Progenitor cell of endocrine pancreas (in vitro differentiated cells): Measurements from ENCODE around the gene ITGA3. TPM values are rescaled to one million over a fixed set of nuclear protein-coding genes. Genes with fewer than 3 reads are reported as not detected.

Source experiments
- DNase-seq: peaks from one replicate; pipeline ENCODE4 v3.0.0; 2021; ENCODE audit warnings: low spot score; ENCODE audit not compliant: unreplicated experiment
- H3K27ac Mint-ChIP-seq: 2 replicates; pipeline ENCODE4 v1.8.0; 2021; ENCODE audit warnings: mild to moderate bottlenecking, moderate library complexity, mixed read lengths
- H3K27me3 Mint-ChIP-seq: 2 replicates; pipeline ENCODE4 v1.8.0; 2021; ENCODE audit warnings: mixed read lengths
- H3K36me3 Mint-ChIP-seq: 2 replicates; pipeline ENCODE4 v1.8.0; 2022; ENCODE audit warnings: mixed read lengths; ENCODE audit not compliant: insufficient read depth
- H3K4me1 Mint-ChIP-seq: 2 replicates; pipeline ENCODE4 v1.8.0; 2021; ENCODE audit warnings: low read depth, mixed read lengths
- H3K4me3 Mint-ChIP-seq: 2 replicates; pipeline ENCODE4 v1.8.0; 2021; ENCODE audit warnings: low read depth, mild to moderate bottlenecking, moderate library complexity, mixed read lengths
- H3K9me3 Mint-ChIP-seq: 2 replicates; pipeline ENCODE4 v1.8.0; 2021; ENCODE audit warnings: low read depth, mixed read lengths
- total RNA-seq: library from RNA; stranded (reverse); gene quantifications from 2 replicates; pipeline ENCODE4 v1.2.1, GENCODE V29; 2021
- TF ChIP-seq, protein P1 (sequence below): fragments of 200-600 bp; sonication (generic); IDR thresholded peaks from one replicate; pipeline ENCODE4 v1.5.0; 2021; ENCODE audit warnings: antibody characterized with exemption, mild to moderate bottlenecking; ENCODE audit not compliant: unreplicated experiment

The ITGA3 gene
- total RNA-seq, 1 donor from 2014 or later: 17.6 TPM

DNA sequence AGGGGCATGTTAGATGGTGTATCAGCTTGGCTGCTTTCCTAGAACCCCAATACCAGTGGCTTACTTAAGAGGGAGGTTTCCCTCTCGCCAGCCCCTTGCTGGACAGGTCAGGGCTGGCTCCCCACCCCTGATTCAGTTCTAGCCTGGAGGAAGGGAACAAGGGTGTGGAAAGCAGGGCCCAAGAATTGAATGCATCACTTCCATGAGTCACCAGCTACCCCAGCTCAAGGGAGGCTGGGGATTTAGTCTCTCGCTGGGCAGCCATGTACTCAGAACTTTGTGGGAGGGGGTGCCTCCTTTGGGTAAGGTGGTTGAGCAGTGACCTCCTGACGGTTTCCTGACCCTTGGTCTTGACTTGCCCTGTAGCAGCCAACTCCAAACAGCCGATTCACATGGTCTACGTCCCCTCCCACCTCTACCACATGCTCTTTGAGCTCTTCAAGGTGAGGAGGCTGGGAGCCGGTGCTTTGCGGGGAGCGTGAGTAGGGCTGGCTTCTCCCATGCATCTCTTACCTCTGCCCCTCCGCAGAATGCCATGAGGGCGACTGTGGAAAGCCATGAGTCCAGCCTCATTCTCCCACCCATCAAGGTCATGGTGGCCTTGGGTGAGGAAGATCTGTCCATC, 52.0 kb downstream of the ITGA3 start:
- no peak overlapping the region for H3K27ac Mint-ChIP-seq
- no peak overlapping the region for H3K4me3 Mint-ChIP-seq
- TF ChIP-seq, protein P1, sequence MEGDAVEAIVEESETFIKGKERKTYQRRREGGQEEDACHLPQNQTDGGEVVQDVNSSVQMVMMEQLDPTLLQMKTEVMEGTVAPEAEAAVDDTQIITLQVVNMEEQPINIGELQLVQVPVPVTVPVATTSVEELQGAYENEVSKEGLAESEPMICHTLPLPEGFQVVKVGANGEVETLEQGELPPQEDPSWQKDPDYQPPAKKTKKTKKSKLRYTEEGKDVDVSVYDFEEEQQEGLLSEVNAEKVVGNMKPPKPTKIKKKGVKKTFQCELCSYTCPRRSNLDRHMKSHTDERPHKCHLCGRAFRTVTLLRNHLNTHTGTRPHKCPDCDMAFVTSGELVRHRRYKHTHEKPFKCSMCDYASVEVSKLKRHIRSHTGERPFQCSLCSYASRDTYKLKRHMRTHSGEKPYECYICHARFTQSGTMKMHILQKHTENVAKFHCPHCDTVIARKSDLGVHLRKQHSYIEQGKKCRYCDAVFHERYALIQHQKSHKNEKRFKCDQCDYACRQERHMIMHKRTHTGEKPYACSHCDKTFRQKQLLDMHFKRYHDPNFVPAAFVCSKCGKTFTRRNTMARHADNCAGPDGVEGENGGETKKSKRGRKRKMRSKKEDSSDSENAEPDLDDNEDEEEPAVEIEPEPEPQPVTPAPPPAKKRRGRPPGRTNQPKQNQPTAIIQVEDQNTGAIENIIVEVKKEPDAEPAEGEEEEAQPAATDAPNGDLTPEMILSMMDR: no peak
- no peaks in the 10 kb centered on the region for H3K9me3 Mint-ChIP-seq
- peaks cover 4% of the 10 kb centered on the region for H3K36me3 Mint-ChIP-seq
- no peak for DNase-seq
- no peaks in the 10 kb centered on the region for H3K27me3 Mint-ChIP-seq
- peaks cover 3% of the 10 kb centered on the region for H3K4me1 Mint-ChIP-seq

DNA sequence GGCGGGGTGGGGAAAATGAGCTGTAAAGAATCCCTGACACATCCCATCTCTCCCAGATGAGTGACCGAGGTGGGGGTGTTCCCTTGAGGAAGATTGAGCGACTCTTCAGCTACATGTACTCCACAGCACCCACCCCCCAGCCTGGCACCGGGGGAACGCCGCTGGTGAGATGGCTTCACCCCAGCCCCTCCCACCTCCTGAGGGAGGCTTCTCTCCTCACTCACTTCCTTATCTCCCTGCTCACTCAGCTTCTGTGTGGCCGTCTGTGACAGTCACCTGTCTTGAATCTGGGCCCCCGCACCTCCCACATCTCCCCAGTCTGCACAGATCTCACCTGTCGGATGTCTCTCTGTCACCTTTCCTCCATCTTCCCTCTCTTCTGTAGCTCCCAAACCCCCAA, 52.6 kb downstream of the ITGA3 start:
- Mint-ChIP-seq H3K4me1 (peaks cover 3% of the 10 kb centered on the region), H3K27ac (no peak overlapping the region), H3K9me3 (no peaks in the 10 kb centered on the region), H3K27me3 (no peaks in the 10 kb centered on the region), H3K4me3 (no peak overlapping the region), H3K36me3 (peaks cover 4% of the 10 kb centered on the region)
- TF ChIP-seq, protein P1: no peak
- no peak for DNase-seq

DNA sequence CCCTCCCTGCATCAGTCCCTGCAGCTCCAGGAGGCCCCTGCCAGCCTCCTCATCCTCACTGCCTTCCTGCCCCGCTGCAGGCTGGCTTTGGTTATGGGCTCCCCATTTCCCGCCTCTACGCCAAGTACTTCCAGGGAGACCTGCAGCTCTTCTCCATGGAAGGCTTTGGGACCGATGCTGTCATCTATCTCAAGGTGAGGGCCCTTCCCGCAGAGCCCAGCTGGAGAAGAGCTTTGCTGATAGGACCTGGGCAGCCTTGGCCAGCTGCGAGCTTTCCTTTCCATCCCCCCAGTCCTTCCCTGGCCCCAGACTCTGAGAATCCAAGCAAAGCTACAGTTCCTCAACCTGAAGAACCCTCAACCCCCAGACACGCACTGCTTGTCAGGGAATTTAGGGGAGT, 53.3 kb downstream of the ITGA3 start:
- no peak overlapping the region for H3K4me3 Mint-ChIP-seq
- no peaks in the 10 kb centered on the region for H3K27me3 Mint-ChIP-seq
- TF ChIP-seq, protein P1: no peak
- DNase-seq: no peak
- H3K27ac Mint-ChIP-seq: no peak overlapping the region
- peaks cover 4% of the 10 kb centered on the region for H3K36me3 Mint-ChIP-seq
- peaks cover 3% of the 10 kb centered on the region for H3K4me1 Mint-ChIP-seq
- no peaks in the 10 kb centered on the region for H3K9me3 Mint-ChIP-seq

GRCh38 chr17:50109785-50110184, 53.9 kb downstream of the ITGA3 start:
- DNase-seq: no peak
- Mint-ChIP-seq H3K27me3 (no peaks in the 10 kb centered on the region), H3K9me3 (no peaks in the 10 kb centered on the region), H3K27ac (no peak overlapping the region), H3K4me1 (peaks cover 3% of the 10 kb centered on the region), H3K4me3 (no peak overlapping the region), H3K36me3 (peaks cover 4% of the 10 kb centered on the region)
- TF ChIP-seq, protein P1: no peak

GRCh38 chr17:50110591-50111349, 54.9 kb downstream of the ITGA3 start:
- Mint-ChIP-seq H3K27ac (no peak overlapping the region), H3K36me3 (peaks cover 4% of the 10 kb centered on the region), H3K27me3 (peaks cover 5% of the 10 kb centered on the region), H3K4me3 (no peak overlapping the region), H3K4me1 (peaks cover 4% of the 10 kb centered on the region), H3K9me3 (no peaks in the 10 kb centered on the region)
- TF ChIP-seq, protein P1: no peak
- no peak for DNase-seq
